Endothelial cell of umbilical vein (primary cell): ENCODE results near the gene HOXB3. TPM values are rescaled to one million over a fixed set of nuclear protein-coding genes. Genes with fewer than 3 reads are reported as not detected.

Experiments
- BruUV-seq: library from RNA; stranded (reverse); fragments of 400-500 nt; replicated peaks from 2 replicates; lab custom pipeline; 2021; lab: Mats Ljungman, UMichigan
- CTCF ChIA-PET: fragments of 300-600, 350-600 bp; sonication (Branson Sonifier 250); formaldehyde crosslinking; loops from one replicate; lab custom pipeline; 2021; ENCODE audit warnings: antibody characterized with exemption, inconsistent platforms; lab: Charles Lee
- POLR2A ChIA-PET: fragments of 300-600, 350-600 bp; sonication (Branson Sonifier 250); formaldehyde crosslinking; loops from one replicate; lab custom pipeline; 2021; ENCODE audit warnings: antibody characterized with exemption, inconsistent platforms; lab: Charles Lee
- DNase-seq: peaks from one replicate; pipeline ENCODE4 v3.0.0-alpha.2; 2011; ENCODE audit warnings: low read depth, low spot score
- FAIRE-seq: peaks from 2 replicates; lab custom pipeline; 2011; peaks lifted over from hg19 to GRCh38; lab: Jason Lieb, UNC
- H2AFZ ChIP-seq: 2 replicates; pipeline ENCODE4 v1.6.0; 2012; ENCODE audit warnings: low read depth, low read length, control low read depth, inconsistent platforms
- H3K27ac ChIP-seq: 2 replicates; pipeline ENCODE4 v1.5.1; 2011; ENCODE audit warnings: low read depth, mild to moderate bottlenecking, control low read depth, low read length, moderate library complexity; ENCODE audit not compliant: insufficient read depth
- H3K27me3 ChIP-seq, 2 experiments: 2 replicates each; pipeline versions ENCODE4 v1.6.0 to v1.6.1; 2011; ENCODE audit warnings: low read length in 2 of 2, mixed read lengths in 1 of 2; ENCODE audit not compliant: control insufficient read depth in 2 of 2, insufficient read depth in 2 of 2
- H3K36me3 ChIP-seq, 2 experiments: 2 replicates in 1 of 2; 3 replicates in 1 of 2; pipeline ENCODE4 v1.5.1; 2011; ENCODE audit warnings: low read length in 2 of 2, mild to moderate bottlenecking in 1 of 2, moderate library complexity in 1 of 2; ENCODE audit not compliant: control insufficient read depth in 2 of 2, insufficient read depth in 2 of 2; ENCODE audit errors: extremely low read depth in 1 of 2
- H3K4me1 ChIP-seq: 3 replicates; pipeline ENCODE4 v1.5.1; 2011; ENCODE audit warnings: mild to moderate bottlenecking, low read length; ENCODE audit not compliant: control insufficient read depth, insufficient read depth; ENCODE audit errors: extremely low read depth
- H3K4me2 ChIP-seq: 2 replicates; pipeline ENCODE4 v1.6.1; 2011; ENCODE audit warnings: low read length, control low read depth, mixed read lengths; ENCODE audit not compliant: insufficient read depth
- H3K4me3 ChIP-seq, 3 experiments: fragments of 200-600 bp in 1 of 3; sonication (generic), shearing (Covaris generic) in 1 of 3; replicated peaks in 1 of 3; 2 replicates each; pipeline ENCODE4 v1.5.1; 2011 to 2016; ENCODE audit warnings: control low read depth in 3 of 3, low read length in 3 of 3, mild to moderate bottlenecking in 2 of 3, inconsistent platforms in 1 of 3, low read depth in 1 of 3, moderate library complexity in 1 of 3; ENCODE audit not compliant: insufficient read depth in 1 of 3
- H3K79me2 ChIP-seq: 2 replicates; pipeline ENCODE4 v1.6.0; 2012; ENCODE audit warnings: low read length, inconsistent platforms; ENCODE audit not compliant: control insufficient read depth, insufficient read depth
- H3K9ac ChIP-seq: replicated peaks from 2 replicates; pipeline ENCODE3; 2011; ENCODE audit warnings: low read length, control low read depth; ENCODE audit not compliant: insufficient read depth; ENCODE audit errors: extremely low read depth
- H3K9me1 ChIP-seq: replicated peaks from 3 replicates; pipeline ENCODE4 v1.6.0; 2011; ENCODE audit warnings: mild to moderate bottlenecking, low read length; ENCODE audit not compliant: control insufficient read depth, insufficient read depth; ENCODE audit errors: extremely low read depth
- H3K9me3 ChIP-seq: replicated peaks from 2 replicates; pipeline ENCODE4 v1.5.1; 2012; ENCODE audit warnings: low read length, inconsistent platforms; ENCODE audit not compliant: control insufficient read depth, insufficient read depth
- H4K20me1 ChIP-seq: replicated peaks from 2 replicates; pipeline ENCODE3; 2011; ENCODE audit warnings: mild to moderate bottlenecking, low read length; ENCODE audit not compliant: control insufficient read depth, insufficient read depth; ENCODE audit errors: extremely low read depth
- CTCF ChIP-seq, 2 donors: IDR thresholded peaks; 1 replicate in 1 of 2; 2 replicates in 1 of 2; pipeline ENCODE4 v1.5.1; 2011; ENCODE audit warnings: low read length in 2 of 2, mild to moderate bottlenecking in 2 of 2, moderate library complexity in 2 of 2, control low read depth in 1 of 2, inconsistent platforms in 1 of 2, low read depth in 1 of 2; ENCODE audit not compliant: insufficient read depth in 1 of 2; ENCODE audit errors: extremely low read depth in 1 of 2
- EZH2 ChIP-seq: IDR thresholded peaks from 2 replicates; pipeline ENCODE4 v1.6.1; 2012; ENCODE audit warnings: borderline replicate concordance, low read depth, mild to moderate bottlenecking, moderate library complexity, low read length, inconsistent platforms; ENCODE audit not compliant: severe bottlenecking
- FOS ChIP-seq: IDR thresholded peaks from 2 replicates; pipeline ENCODE4 v1.6.1; 2011; ENCODE audit warnings: mild to moderate bottlenecking, low read length, moderate library complexity, borderline replicate concordance; ENCODE audit not compliant: insufficient read depth
- GATA2 ChIP-seq: IDR thresholded peaks from 2 replicates; pipeline ENCODE4 v1.7.0; 2011; ENCODE audit warnings: low read depth, mild to moderate bottlenecking, moderate library complexity, mixed read lengths, low read length; ENCODE audit not compliant: insufficient read length, insufficient read depth
- JUN ChIP-seq: IDR thresholded peaks from 2 replicates; pipeline ENCODE4 v1.6.1; 2011; ENCODE audit warnings: borderline replicate concordance, low read depth; ENCODE audit not compliant: insufficient read length, insufficient read depth
- MAX ChIP-seq: IDR thresholded peaks from 2 replicates; pipeline ENCODE4 v1.6.1; 2011; ENCODE audit not compliant: insufficient read depth, insufficient read length
- MYC ChIP-seq: IDR thresholded peaks from one replicate; pipeline ENCODE4 v1.6.1; 2011; ENCODE audit warnings: mild to moderate bottlenecking, low read depth, low read length
- POLR2A ChIP-seq: IDR thresholded peaks from 2 replicates; pipeline ENCODE4 v1.6.1; 2012; ENCODE audit warnings: low read depth, mild to moderate bottlenecking, control low read depth, low read length
- POLR2AphosphoS5 ChIP-seq: IDR thresholded peaks from 2 replicates; pipeline ENCODE4 v1.6.1; 2012; ENCODE audit warnings: low read depth, mild to moderate bottlenecking, control low read depth, low read length, moderate library complexity; ENCODE audit not compliant: insufficient read depth
- dilution Hi-C: fragments of 300-500 bp; cut with MboI; formaldehyde crosslinking; loops from one replicate; pipeline ENCODE4 v1.15.0; 2019; ENCODE audit warnings: low sequenced_read_pairs; ENCODE audit not compliant: extremely low pct_ligation_motif_present
- intact Hi-C: fragments of 100-400 bp; cut with micrococcal nuclease; formaldehyde crosslinking; loops from one replicate; pipeline ENCODE4 v1.10.0; 2022
- polyA plus RNA-seq, 4 experiments: library from polyadenylated mRNA; depleted of rRNA in 3 of 4; stranded (reverse) in 3 of 4; unstranded in 1 of 4; fragments of >200 nt; gene quantifications; 2 replicates each; pipeline versions ENCODE4 v1.2.1 to v1.2.3, GENCODE V29; 2011 to 2012; ENCODE audit warnings: missing spikeins in 1 of 4
- total RNA-seq: library from RNA; stranded (reverse); gene quantifications from 2 replicates; pipeline ENCODE4 v1.2.3, GENCODE V29; 2021

Gene HOXB3
- total and polyA plus RNA-seq, 2 donors (not counting 3 experiments of a cell fraction or from before 2014, with no cell fraction given): 29.6 to 56.6 TPM

GRCh38 chr17:48589060-48589830 is 796 bp downstream of the HOXB3 start:
- BruUV-seq: no TSS peak
- Histone ChIP-seq H3K9me1 (no peaks in the 10 kb centered on the region), H3K4me2 (no peak overlapping the region), H3K36me3 (peaks cover 0 to 8% of the 10 kb centered on the region in 2 experiments), H3K79me2 (peaks cover 30% of the 10 kb centered on the region), H3K4me1 (peaks cover 43% of the 10 kb centered on the region), H4K20me1 (no peaks in the 10 kb centered on the region), H3K27ac (no peak overlapping the region), H3K4me3 (no peak overlapping the region), H2AFZ (no peak overlapping the region), H3K27me3 (no peaks in the 10 kb centered on the region), H3K9ac (no peak overlapping the region), H3K9me3 (no peaks in the 10 kb centered on the region)
- DNase-seq: no peak
- dilution Hi-C loops (no loop called here), intact Hi-C loops (no loop called here)
- CTCF ChIA-PET: interaction anchor here (1.1 to 2.3 kb wide), 6 partner anchors 12 to 374 kb away, joined by 3 to 22 read pairs (median 6); no protein-coding TSS in a partner anchor
- no peak for FAIRE-seq
- TF ChIP-seq GATA2 (no peak), POLR2AphosphoS5 (no peak), FOS (no peak), EZH2 (no peak), MAX (no peak), JUN (no peak), CTCF (IDR thresholded peaks at IDR 0.05; ENCODE audit: extremely low read depth in 1 of 2, insufficient read depth in 1 of 2, low read depth in 1 of 2, low read length in 2 of 2) (no peak), POLR2A (no peak), MYC (no peak)
- POLR2A ChIA-PET: no interaction called here
